HL-60 (cell line): ENCODE data around the gene NSFL1C.
A peak's percentile ranks its signal among the peaks of the same experiment; 100 is the strongest.

Source experiments
- DNase-seq, 2 experiments: peaks; one replicate each; pipeline ENCODE4 v3.0.0-alpha.2; 2010 to 2020; ENCODE audit warnings: low read depth in 1 of 2, low spot score in 1 of 2
- H3K27ac ChIP-seq: fragments of 250-450 bp; sonication (Bioruptor Pico); replicated peaks from 2 replicates; pipeline ENCODE4 v1.5.1; 2020; ENCODE audit warnings: mild to moderate bottlenecking, moderate library complexity
- H3K27me3 ChIP-seq: fragments of 250-450 bp; sonication (Bioruptor Pico); 2 replicates; pipeline ENCODE4 v1.5.1; 2021; ENCODE audit warnings: mild to moderate bottlenecking, moderate library complexity; ENCODE audit not compliant: insufficient read depth, poor library complexity, severe bottlenecking
- H3K4me3 ChIP-seq: replicated peaks from 2 replicates; pipeline ENCODE4 v1.5.1; 2011; ENCODE audit warnings: mild to moderate bottlenecking, control low read depth, low read length; ENCODE audit not compliant: insufficient read depth
- GABPA ChIP-seq: IDR thresholded peaks from 2 replicates; pipeline ENCODE4 v1.6.1; 2012; ENCODE audit warnings: low read depth
- POLR2AphosphoS5 ChIP-seq: IDR thresholded peaks from 2 replicates; pipeline ENCODE4 v1.6.1; 2012; ENCODE audit warnings: low read depth
- SPI1 ChIP-seq: IDR thresholded peaks from 2 replicates; pipeline ENCODE4 v1.6.1; 2012; ENCODE audit warnings: low read depth, mild to moderate bottlenecking, borderline replicate concordance
- TF ChIP-seq, protein P1 (sequence below): IDR thresholded peaks from 2 replicates; pipeline ENCODE4 v1.6.1; 2012; ENCODE audit warnings: low read depth; ENCODE audit not compliant: insufficient replicate concordance
- TF ChIP-seq, protein P2 (sequence below): IDR thresholded peaks from one replicate; pipeline ENCODE4 v1.5.1; 2011; ENCODE audit warnings: low read length, control low read depth, inconsistent platforms; ENCODE audit not compliant: insufficient read depth

The NSFL1C gene

DNA sequence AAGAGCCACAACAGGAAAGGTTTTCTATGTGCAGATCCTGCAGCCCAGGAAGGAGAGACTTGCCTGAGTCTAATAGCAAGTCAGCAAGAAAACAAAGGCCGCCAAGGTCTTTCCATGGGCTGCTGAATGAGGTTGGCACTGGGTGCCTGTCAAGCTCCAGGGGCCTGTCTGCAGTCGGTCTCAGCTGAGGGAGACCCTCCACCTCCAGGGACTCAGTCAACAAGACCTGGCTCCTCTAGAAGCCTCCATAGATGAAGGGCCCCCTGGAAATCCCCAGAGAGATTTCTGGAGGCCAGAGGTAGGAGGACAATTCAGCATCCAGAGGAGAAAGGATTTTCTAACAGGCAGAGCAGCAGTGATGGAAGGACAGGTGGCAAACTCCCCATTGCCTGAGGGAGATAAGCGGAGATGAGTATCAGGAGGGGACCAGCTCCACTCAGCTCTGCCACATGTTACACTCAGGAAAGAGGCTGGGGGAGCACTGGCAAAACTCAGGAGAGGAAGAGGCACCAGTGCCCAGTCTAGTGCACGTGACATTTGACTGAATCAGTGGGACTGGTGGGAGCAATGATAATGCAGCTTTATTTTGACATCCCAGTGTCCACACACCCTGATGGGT, 40.3 kb downstream of the NSFL1C start:
- TF ChIP-seq GABPA, result no peak
- TF ChIP-seq, protein P1, sequence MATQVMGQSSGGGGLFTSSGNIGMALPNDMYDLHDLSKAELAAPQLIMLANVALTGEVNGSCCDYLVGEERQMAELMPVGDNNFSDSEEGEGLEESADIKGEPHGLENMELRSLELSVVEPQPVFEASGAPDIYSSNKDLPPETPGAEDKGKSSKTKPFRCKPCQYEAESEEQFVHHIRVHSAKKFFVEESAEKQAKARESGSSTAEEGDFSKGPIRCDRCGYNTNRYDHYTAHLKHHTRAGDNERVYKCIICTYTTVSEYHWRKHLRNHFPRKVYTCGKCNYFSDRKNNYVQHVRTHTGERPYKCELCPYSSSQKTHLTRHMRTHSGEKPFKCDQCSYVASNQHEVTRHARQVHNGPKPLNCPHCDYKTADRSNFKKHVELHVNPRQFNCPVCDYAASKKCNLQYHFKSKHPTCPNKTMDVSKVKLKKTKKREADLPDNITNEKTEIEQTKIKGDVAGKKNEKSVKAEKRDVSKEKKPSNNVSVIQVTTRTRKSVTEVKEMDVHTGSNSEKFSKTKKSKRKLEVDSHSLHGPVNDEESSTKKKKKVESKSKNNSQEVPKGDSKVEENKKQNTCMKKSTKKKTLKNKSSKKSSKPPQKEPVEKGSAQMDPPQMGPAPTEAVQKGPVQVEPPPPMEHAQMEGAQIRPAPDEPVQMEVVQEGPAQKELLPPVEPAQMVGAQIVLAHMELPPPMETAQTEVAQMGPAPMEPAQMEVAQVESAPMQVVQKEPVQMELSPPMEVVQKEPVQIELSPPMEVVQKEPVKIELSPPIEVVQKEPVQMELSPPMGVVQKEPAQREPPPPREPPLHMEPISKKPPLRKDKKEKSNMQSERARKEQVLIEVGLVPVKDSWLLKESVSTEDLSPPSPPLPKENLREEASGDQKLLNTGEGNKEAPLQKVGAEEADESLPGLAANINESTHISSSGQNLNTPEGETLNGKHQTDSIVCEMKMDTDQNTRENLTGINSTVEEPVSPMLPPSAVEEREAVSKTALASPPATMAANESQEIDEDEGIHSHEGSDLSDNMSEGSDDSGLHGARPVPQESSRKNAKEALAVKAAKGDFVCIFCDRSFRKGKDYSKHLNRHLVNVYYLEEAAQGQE, result no peak
- TF ChIP-seq POLR2AphosphoS5, result no peak
- no peak for TF ChIP-seq SPI1
- TF ChIP-seq, protein P2, sequence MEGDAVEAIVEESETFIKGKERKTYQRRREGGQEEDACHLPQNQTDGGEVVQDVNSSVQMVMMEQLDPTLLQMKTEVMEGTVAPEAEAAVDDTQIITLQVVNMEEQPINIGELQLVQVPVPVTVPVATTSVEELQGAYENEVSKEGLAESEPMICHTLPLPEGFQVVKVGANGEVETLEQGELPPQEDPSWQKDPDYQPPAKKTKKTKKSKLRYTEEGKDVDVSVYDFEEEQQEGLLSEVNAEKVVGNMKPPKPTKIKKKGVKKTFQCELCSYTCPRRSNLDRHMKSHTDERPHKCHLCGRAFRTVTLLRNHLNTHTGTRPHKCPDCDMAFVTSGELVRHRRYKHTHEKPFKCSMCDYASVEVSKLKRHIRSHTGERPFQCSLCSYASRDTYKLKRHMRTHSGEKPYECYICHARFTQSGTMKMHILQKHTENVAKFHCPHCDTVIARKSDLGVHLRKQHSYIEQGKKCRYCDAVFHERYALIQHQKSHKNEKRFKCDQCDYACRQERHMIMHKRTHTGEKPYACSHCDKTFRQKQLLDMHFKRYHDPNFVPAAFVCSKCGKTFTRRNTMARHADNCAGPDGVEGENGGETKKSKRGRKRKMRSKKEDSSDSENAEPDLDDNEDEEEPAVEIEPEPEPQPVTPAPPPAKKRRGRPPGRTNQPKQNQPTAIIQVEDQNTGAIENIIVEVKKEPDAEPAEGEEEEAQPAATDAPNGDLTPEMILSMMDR, result no peak
- Histone ChIP-seq H3K27ac (no peak overlapping the region), H3K4me3 (no peak overlapping the region), H3K27me3 (no peaks in the 10 kb centered on the region)
- no peak for DNase-seq

DNA sequence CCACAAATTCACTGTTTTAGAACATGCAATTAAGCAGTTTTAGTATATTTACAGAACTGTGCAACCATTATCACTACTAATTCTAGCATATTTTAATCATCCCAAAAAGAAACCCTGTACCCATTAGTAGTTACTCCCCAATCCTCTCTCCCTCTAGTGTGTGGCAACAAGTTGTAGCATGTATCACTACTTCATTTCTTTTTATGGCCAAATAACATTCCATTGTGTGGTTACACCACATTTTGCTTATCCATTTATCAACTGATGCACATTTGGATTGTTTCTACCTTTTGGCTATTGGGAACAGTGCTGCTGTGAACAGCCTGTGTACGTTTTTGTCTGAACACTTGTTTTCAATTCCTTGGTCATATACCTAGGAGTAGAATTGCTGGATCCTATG, 42.3 kb downstream of the NSFL1C start:
- Histone ChIP-seq H3K27me3 (no peaks in the 10 kb centered on the region), H3K4me3 (no peak overlapping the region), H3K27ac (no peak overlapping the region)
- TF ChIP-seq SPI1 (no peak), POLR2AphosphoS5 (no peak)
- TF ChIP-seq, protein P2, result no peak
- TF ChIP-seq, protein P1, result no peak
- no peak for DNase-seq

DNA sequence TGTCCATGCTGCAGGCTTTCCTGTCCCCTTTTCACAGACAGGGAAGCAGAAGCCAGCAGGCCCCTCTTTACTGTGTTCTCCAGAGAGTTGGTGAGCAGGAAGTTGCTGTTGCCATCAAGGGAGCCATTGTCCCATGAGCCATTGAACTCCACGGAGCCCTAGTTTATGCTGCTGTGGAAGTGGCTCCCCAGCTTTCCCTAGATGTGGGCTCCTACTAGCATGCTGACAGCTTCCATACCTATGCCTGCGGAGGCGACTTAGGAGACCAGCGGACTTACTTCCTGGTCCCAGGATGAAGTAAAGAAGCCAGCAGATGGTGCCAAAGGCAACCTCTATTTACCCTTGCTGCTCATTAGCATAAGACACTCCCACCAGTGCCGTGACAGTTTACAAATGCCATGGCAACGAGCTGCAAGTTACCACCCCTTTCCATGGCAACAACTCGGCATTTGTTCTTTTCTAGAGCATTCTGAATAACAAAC, 43.0 kb downstream of the NSFL1C start:
- H3K4me3 ChIP-seq, result no peak overlapping the region
- DNase-seq, result peak; percentile 57 to 73
- no peak overlapping the region for H3K27ac ChIP-seq
- TF ChIP-seq, protein P2, result no peak
- TF ChIP-seq, protein P1, result no peak
- no peaks in the 10 kb centered on the region for H3K27me3 ChIP-seq
